Adrenal gland (tissue), 12 donors: Measurements from ENCODE around the gene TTC34. TPM values are rescaled to one million over a fixed set of nuclear protein-coding genes. Genes with fewer than 3 reads are reported as not detected.

Source experiments
- DNase-seq, 7 donors: peaks; one replicate each; pipeline ENCODE4 v3.0.0-alpha.2; 2019 to 2020
- H3K27ac ChIP-seq, 5 donors: fragments of 200-600 bp; sonication (generic) in 4 of 5; 1 replicate in 3 of 5; 2 replicates in 2 of 5; pipeline versions ENCODE4 v1.5.1 to v1.8.0; 2016 to 2020; ENCODE audit warnings: mild to moderate bottlenecking in 1 of 5
- H3K27me3 ChIP-seq: fragments of 200-600 bp; 2 replicates; pipeline ENCODE4 v1.8.0; 2021
- H3K36me3 ChIP-seq, 2 donors: fragments of 200-600 bp; replicated peaks in 1 of 2; 1 replicate in 1 of 2; 2 replicates in 1 of 2; pipeline versions ENCODE4 v1.5.1 to v1.8.0; 2018 to 2022
- H3K4me1 ChIP-seq, 2 donors: fragments of 200-600 bp; replicated peaks in 1 of 2; 1 replicate in 1 of 2; 2 replicates in 1 of 2; pipeline versions ENCODE4 v1.5.1 to v1.8.0; 2018 to 2021
- H3K4me3 ChIP-seq, 4 donors: fragments of 200-600 bp; sonication (generic) in 3 of 4; one replicate each; pipeline ENCODE4 v1.5.1; 2016 to 2018
- H3K9me3 ChIP-seq, 3 donors: fragments of 200-600 bp; sonication (generic) in 1 of 3; replicated peaks in 1 of 3; 1 replicate in 2 of 3; 2 replicates in 1 of 3; pipeline versions ENCODE4 v1.5.1 to v1.8.0; 2016 to 2021
- CTCF ChIP-seq, 6 experiments: fragments of 450-650 bp in 4 of 6; fragments of 200-600 bp in 2 of 6; sonication (generic) in 1 of 6; IDR thresholded peaks; 1 replicate in 5 of 6; 2 replicates in 1 of 6; pipeline versions ENCODE4 v1.5.1 to v1.8.0; 2016 to 2021; ENCODE audit warnings: antibody characterized with exemption in 6 of 6, mild to moderate bottlenecking in 2 of 6, moderate library complexity in 1 of 6
- POLR2A ChIP-seq, 2 donors: fragments of 450-650 bp; IDR thresholded peaks; one replicate each; pipeline ENCODE4 v1.6.1; 2017; ENCODE audit warnings: antibody characterized with exemption in 2 of 2, mild to moderate bottlenecking in 2 of 2, moderate library complexity in 1 of 2
- whole genome bisulfite sequencing, 4 donors: extraction: QIAGEN DNeasy Blood & Tissue Kit in 2 of 4; methylation state at CpG; one replicate each; pipeline versions ENCODE4 v1.1.5 to v1.1.7; 2013 to 2017; 5-methylcytosine and 5-hydroxymethylcytosine counted together
- intact Hi-C, 2 donors: fragments of 100-400 bp; cut with DNase I; formaldehyde crosslinking; loops; one replicate each; pipeline versions ENCODE4 v1.14.1 to v1.15.0; 2022 to 2023
- polyA plus RNA-seq, 3 donors: library from polyadenylated mRNA; stranded (reverse); fragments of 200-250 nt in 2 of 3; fragments of 350-450 nt in 1 of 3; fragmentation: Illumina TruSeq in 1 of 3; extraction: RNeasy Lipid Tissue Mini Kit (QIAGEN cat#74804) in 1 of 3; gene quantifications; one replicate each; pipeline ENCODE4 v1.2.3, GENCODE V29; 2013 to 2014
- total RNA-seq, 9 donors: library from RNA; depleted of rRNA in 4 of 9; stranded (reverse); fragments of >200 nt in 4 of 9; fragments of 120-200 nt in 1 of 9; fragmentation: NEBNext Ultra II Directional in 1 of 9; extraction: Animal tissue kit (Norgen Biotek cat#: 25700) in 1 of 9; gene quantifications; one replicate each; pipeline versions ENCODE4 v1.1.0 to v1.2.4, GENCODE V29; 2013 to 2023
- donor health status: healthy with polysubstance abuse.
- donor health status: Bipolar disorder and iron deficiency.
- donor health status: DM: yes; HTN: yes; CAD: no.
- donor health status: DM: no; HTN: no; CAD: no.
- donor health status: DM: no; HTN: no; CAD: no.
- donor health status: DM: yes; HTN: yes; CAD: no.

TTC34 gene
- total and polyA plus RNA-seq, 12 donors, result 0.12 to 1.9 (median 0.47) TPM

GRCh38 chr1:2593251-2593878, 208.1 kb downstream of the TTC34 start:
- 36 to 59% (median 56%) methylated on average over 16 to 26 of the region's 26 CpGs for WGBS, 4 donors
- peak in 1 of 7 donors; percentile 11 for DNase-seq
- H3K9me3 ChIP-seq, result no peaks in the 10 kb centered on the region
- no peaks in the 10 kb centered on the region for H3K27me3 ChIP-seq
- peaks cover 5 to 13% of the 10 kb centered on the region in 2 donors for H3K4me1 ChIP-seq
- no peak for TF ChIP-seq POLR2A (IDR thresholded peaks at IDR 0.05)
- no peak for TF ChIP-seq CTCF (IDR thresholded peaks at IDR 0.05)
- H3K36me3 ChIP-seq, result no peaks in the 10 kb centered on the region
- no peak overlapping the region for H3K27ac ChIP-seq
- H3K4me3 ChIP-seq, result peak overlapping the region in 1 of 4 donors; percentile 31
- intact Hi-C loops, result loop anchor here in 1 of 2 donors (5.0 kb wide), 1 partner anchor 44 kb away; no protein-coding TSS in a partner anchor

DNA sequence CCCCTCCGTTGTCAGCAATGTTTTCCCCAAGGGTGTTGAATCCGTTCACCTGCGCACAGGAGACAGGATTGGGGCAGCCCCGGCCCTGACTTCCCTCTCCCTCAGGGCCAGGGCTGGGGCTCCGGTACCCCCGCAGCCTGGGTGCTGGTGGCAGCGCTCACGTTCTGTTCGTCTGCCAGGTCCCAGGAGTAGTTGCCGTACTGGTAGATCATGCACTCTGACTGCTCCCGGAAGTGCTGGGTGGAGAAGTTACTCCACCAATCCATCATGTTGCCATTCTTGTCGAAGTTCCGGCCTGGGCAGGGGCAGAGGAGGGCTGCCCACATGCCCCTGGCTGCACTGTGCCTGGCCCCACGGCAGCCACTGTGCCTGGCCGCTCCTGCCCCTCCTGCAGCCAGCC, 208.8 kb downstream of the TTC34 start:
- Histone ChIP-seq H3K4me3 (no peak overlapping the region), H3K27ac (no peak overlapping the region), H3K9me3 (no peaks in the 10 kb centered on the region), H3K4me1 (peaks cover 5 to 18% of the 10 kb centered on the region in 2 donors), H3K36me3 (no peaks in the 10 kb centered on the region), H3K27me3 (no peaks in the 10 kb centered on the region)
- intact Hi-C loops, result loop anchor here in 1 of 2 donors (5.0 kb wide), 1 partner anchor 45 kb away; no protein-coding TSS in a partner anchor
- no peak for TF ChIP-seq POLR2A (IDR thresholded peaks at IDR 0.05)
- no peak for TF ChIP-seq CTCF (IDR thresholded peaks at IDR 0.05)
- no peak for DNase-seq
- WGBS, 4 donors, result 57 to 85% (median 59%) methylated on average over 10 to 15 of the region's 15 CpGs; no CpG with 5 or more reads in 1 of the 4 donors

GRCh38 chr1:2591581-2592261, 209.8 kb downstream of the TTC34 start:
- Histone ChIP-seq H3K9me3 (no peaks in the 10 kb centered on the region), H3K4me3 (no peak overlapping the region), H3K36me3 (no peaks in the 10 kb centered on the region), H3K4me1 (peaks cover 13 to 25% of the 10 kb centered on the region in 2 donors), H3K27me3 (no peaks in the 10 kb centered on the region), H3K27ac (no peak overlapping the region)
- peak in 1 of 7 donors; percentile 5 for DNase-seq
- 88 to 100% (median 91%) methylated on average over 3 to 12 of the region's 12 CpGs for WGBS, 4 donors
- intact Hi-C loops, result loop anchor here in 1 of 2 donors (5.0 kb wide), 1 partner anchor 46 kb away; no protein-coding TSS in a partner anchor
- TF ChIP-seq POLR2A (IDR thresholded peaks at IDR 0.05) (no peak), CTCF (IDR thresholded peaks at IDR 0.05) (no peak)

DNA sequence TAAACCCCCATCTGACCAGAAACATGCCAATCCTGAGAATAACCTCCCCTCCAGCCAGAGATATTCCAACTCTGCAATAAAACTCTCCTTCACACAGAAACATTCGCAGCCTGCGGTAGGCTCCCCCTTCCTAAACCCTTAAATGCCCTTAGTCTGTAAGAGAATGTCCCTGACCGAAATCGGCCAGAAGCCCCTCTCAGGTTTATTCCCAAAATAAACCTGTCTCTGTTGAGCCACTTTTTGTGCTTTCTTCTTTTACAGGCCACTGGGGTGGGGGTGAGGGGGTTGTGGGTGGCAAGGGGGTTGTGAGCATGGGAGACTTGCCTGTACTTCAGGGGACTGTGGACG, 210.3 kb downstream of the TTC34 start:
- Histone ChIP-seq H3K27ac (no peak overlapping the region), H3K4me1 (peaks cover 13 to 25% of the 10 kb centered on the region in 2 donors), H3K27me3 (no peaks in the 10 kb centered on the region), H3K4me3 (no peak overlapping the region), H3K9me3 (no peaks in the 10 kb centered on the region), H3K36me3 (no peaks in the 10 kb centered on the region)
- 86 to 91% (median 87%) methylated on average over 4 to 5 of the region's 5 CpGs for WGBS, 4 donors
- no peak for DNase-seq
- no peak for TF ChIP-seq CTCF (IDR thresholded peaks at IDR 0.05)
- no peak for TF ChIP-seq POLR2A (IDR thresholded peaks at IDR 0.05)
- intact Hi-C loops, result loop anchor here in 1 of 2 donors (5.0 kb wide), 1 partner anchor 46 kb away; no protein-coding TSS in a partner anchor
